ENCODE data around the gene ZNF236.

ZNF236 gene

DNA sequence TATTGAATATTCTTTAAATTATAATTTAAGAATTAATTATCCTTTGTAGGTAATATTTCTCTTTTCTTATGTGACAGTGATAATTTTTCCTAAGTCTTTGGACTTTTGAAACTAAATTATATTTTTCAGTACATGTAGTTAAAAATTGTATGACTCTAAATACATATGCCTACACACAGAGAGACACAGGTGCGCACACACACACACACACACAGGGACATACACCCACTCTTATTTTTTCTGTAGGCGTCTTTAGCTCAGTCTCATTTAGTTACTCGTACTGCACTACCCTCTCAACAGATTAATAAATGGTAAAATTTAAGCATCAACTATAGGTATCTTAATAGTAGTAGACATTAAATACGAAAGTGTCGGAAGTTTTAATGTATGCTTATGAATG, 56.1 kb downstream of the ZNF236 start:
- H4K20me1 ChIP-seq (ENCODE audit: low read depth, low read length) = no peaks in the 10 kb centered on the region
- peaks cover 10% of the 10 kb centered on the region; the same call in 1 of the 2 replicates for H3K36me3 ChIP-seq (ENCODE audit: low read length)
- H3K79me2 ChIP-seq (ENCODE audit: insufficient read depth, low read length) = no peaks in the 10 kb centered on the region
- no peaks in the 10 kb centered on the region for H3K9me2 ChIP-seq (replicated peaks; ENCODE audit: insufficient read depth, low read length)
- H3K27ac ChIP-seq (ENCODE audit: low read depth, low read length) = no peak overlapping the region
- H3K9me3 ChIP-seq (ENCODE audit: insufficient read depth, low read length) = no peaks in the 10 kb centered on the region
- H3K4me2 ChIP-seq (ENCODE audit: low read depth, low read length, poor library complexity, severe bottlenecking) = no peak overlapping the region
- H3F3A ChIP-seq (ENCODE audit: insufficient read depth) = no peaks in the 10 kb centered on the region
- no peak overlapping the region for H3K4me3 ChIP-seq (ENCODE audit: insufficient read depth, low read length, poor library complexity, severe bottlenecking)
- H3K27me3 ChIP-seq (ENCODE audit: low read length) = no peaks in the 10 kb centered on the region
- H2AFZ ChIP-seq (ENCODE audit: low read depth, low read length, severe bottlenecking) = no peak overlapping the region
- no peak overlapping the region for H3K9ac ChIP-seq (ENCODE audit: low read length)
- no peak for TF ChIP-seq EZH2phosphoT487 (conservative IDR thresholded peaks at IDR 0.05; ENCODE audit: low read length)
- TF ChIP-seq, protein P1, sequence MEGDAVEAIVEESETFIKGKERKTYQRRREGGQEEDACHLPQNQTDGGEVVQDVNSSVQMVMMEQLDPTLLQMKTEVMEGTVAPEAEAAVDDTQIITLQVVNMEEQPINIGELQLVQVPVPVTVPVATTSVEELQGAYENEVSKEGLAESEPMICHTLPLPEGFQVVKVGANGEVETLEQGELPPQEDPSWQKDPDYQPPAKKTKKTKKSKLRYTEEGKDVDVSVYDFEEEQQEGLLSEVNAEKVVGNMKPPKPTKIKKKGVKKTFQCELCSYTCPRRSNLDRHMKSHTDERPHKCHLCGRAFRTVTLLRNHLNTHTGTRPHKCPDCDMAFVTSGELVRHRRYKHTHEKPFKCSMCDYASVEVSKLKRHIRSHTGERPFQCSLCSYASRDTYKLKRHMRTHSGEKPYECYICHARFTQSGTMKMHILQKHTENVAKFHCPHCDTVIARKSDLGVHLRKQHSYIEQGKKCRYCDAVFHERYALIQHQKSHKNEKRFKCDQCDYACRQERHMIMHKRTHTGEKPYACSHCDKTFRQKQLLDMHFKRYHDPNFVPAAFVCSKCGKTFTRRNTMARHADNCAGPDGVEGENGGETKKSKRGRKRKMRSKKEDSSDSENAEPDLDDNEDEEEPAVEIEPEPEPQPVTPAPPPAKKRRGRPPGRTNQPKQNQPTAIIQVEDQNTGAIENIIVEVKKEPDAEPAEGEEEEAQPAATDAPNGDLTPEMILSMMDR (IDR thresholded peaks at IDR 0.05; ENCODE audit: insufficient read depth, low read length, poor library complexity, severe bottlenecking) = no peak

DNA sequence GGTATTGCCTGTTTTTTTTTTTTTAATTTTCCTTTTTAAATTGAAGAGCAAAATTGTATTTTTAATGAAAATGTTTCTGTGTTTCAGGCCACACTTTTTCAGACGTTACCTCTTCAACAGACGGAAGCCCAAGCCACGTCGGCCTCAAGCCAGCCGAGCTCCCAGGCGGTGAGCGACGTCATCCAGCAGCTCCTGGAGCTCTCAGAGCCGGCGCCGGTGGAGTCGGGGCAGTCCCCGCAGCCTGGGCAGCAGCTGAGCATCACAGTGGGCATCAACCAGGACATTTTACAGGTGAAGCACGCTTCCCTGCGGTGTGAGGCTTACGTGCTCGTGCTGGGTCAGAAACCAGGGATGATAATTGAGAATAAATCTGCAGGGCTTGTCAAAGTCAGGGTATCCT, 57.7 kb downstream of the ZNF236 start:
- Histone ChIP-seq H3F3A (ENCODE audit: insufficient read depth) (no peaks in the 10 kb centered on the region), H3K9me3 (ENCODE audit: insufficient read depth, low read length) (no peaks in the 10 kb centered on the region), H3K4me3 (ENCODE audit: insufficient read depth, low read length, poor library complexity, severe bottlenecking) (no peak overlapping the region), H3K4me2 (ENCODE audit: low read depth, low read length, poor library complexity, severe bottlenecking) (no peak overlapping the region), H4K20me1 (ENCODE audit: low read depth, low read length) (no peaks in the 10 kb centered on the region), H3K27ac (ENCODE audit: low read depth, low read length) (no peak overlapping the region), H3K9ac (ENCODE audit: low read length) (no peak overlapping the region), H3K79me2 (ENCODE audit: insufficient read depth, low read length) (no peaks in the 10 kb centered on the region), H3K9me2 (replicated peaks; ENCODE audit: insufficient read depth, low read length) (no peaks in the 10 kb centered on the region), H3K27me3 (ENCODE audit: low read length) (no peaks in the 10 kb centered on the region), H3K36me3 (ENCODE audit: low read length) (peaks cover 10% of the 10 kb centered on the region; the same call in 1 of the 2 replicates), H2AFZ (ENCODE audit: low read depth, low read length, severe bottlenecking) (no peak overlapping the region)
- TF ChIP-seq, protein P1 (IDR thresholded peaks at IDR 0.05; ENCODE audit: insufficient read depth, low read length, poor library complexity, severe bottlenecking) = no peak
- no peak for TF ChIP-seq EZH2phosphoT487 (conservative IDR thresholded peaks at IDR 0.05; ENCODE audit: low read length)

DNA sequence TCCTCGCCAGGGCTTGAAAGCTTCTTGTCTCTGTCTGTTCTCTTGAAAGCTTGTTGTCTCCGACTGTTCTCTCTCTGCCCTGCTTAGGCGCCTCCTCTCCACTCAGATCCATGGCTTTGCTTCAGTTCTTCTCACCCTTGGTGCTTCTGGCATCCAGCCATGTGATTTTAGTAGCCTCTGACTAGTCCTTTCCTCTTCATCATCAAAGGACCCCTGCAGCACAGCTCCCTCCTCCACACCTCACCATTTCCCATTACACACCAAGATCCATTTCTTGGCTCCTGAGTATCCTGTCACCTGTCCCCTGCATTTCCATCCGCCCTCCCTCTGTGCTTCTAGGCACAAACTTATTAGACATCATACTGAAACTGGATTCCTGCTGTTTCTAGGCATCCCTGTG, 59.4 kb downstream of the ZNF236 start:
- H3K36me3 ChIP-seq (ENCODE audit: low read length) = peaks cover 6% of the 10 kb centered on the region; the same call in 1 of the 2 replicates

More for the DNA sequence above, 59.4 kb downstream of the ZNF236 start:
- H3K9ac ChIP-seq (ENCODE audit: low read length) = no peak overlapping the region
- no peaks in the 10 kb centered on the region for H3K27me3 ChIP-seq (ENCODE audit: low read length)
- no peak overlapping the region for H3K27ac ChIP-seq (ENCODE audit: low read depth, low read length)
- no peaks in the 10 kb centered on the region for H3K79me2 ChIP-seq (ENCODE audit: insufficient read depth, low read length)
- H4K20me1 ChIP-seq (ENCODE audit: low read depth, low read length) = no peaks in the 10 kb centered on the region
- no peak overlapping the region for H3K4me2 ChIP-seq (ENCODE audit: low read depth, low read length, poor library complexity, severe bottlenecking)
- no peak overlapping the region for H2AFZ ChIP-seq (ENCODE audit: low read depth, low read length, severe bottlenecking)
- H3F3A ChIP-seq (ENCODE audit: insufficient read depth) = no peaks in the 10 kb centered on the region
- no peak for TF ChIP-seq EZH2phosphoT487 (conservative IDR thresholded peaks at IDR 0.05; ENCODE audit: low read length)
- TF ChIP-seq, protein P1 (IDR thresholded peaks at IDR 0.05; ENCODE audit: insufficient read depth, low read length, poor library complexity, severe bottlenecking) = no peak
- no peaks in the 10 kb centered on the region for H3K9me2 ChIP-seq (replicated peaks; ENCODE audit: insufficient read depth, low read length)
- no peaks in the 10 kb centered on the region for H3K9me3 ChIP-seq (ENCODE audit: insufficient read depth, low read length)
- no peak overlapping the region for H3K4me3 ChIP-seq (ENCODE audit: insufficient read depth, low read length, poor library complexity, severe bottlenecking)

Measured in SU-DHL-6 (cell line).